Gastrocnemius medialis (tissue), 4 donors: ENCODE data around the gene ZNF624. TPM values are rescaled to one million over a fixed set of nuclear protein-coding genes. Genes with fewer than 3 reads are reported as not detected.

ENCODE experiments used
- ATAC-seq, 2 donors: fragments of 150-250 bp; one replicate each; pipeline ENCODE4 v1.9.1; 2016
- DNase-seq, 2 donors: peaks; one replicate each; pipeline ENCODE4 v3.0.0-alpha.2; 2019
- H3K27ac ChIP-seq, 4 donors: fragments of 200-600 bp; sonication (generic); 1 replicate in 1 of 4; 2 replicates in 3 of 4; pipeline ENCODE4 v1.5.1; 2016 to 2018; ENCODE audit warnings: mild to moderate bottlenecking in 2 of 4, moderate library complexity in 1 of 4
- H3K27me3 ChIP-seq, 3 donors: fragments of 200-600 bp; sonication (generic) in 2 of 3; 1 replicate in 1 of 3; 2 replicates in 2 of 3; pipeline versions ENCODE4 v1.5.1 to v1.6.0; 2016 to 2019; ENCODE audit warnings: mild to moderate bottlenecking in 1 of 3, moderate library complexity in 1 of 3
- H3K36me3 ChIP-seq, 2 donors: fragments of 200-600 bp; sonication (generic) in 1 of 2; one replicate each; pipeline ENCODE4 v1.5.1; 2017 to 2018
- H3K4me1 ChIP-seq, 2 donors: fragments of 200-600 bp; sonication (generic) in 1 of 2; one replicate each; pipeline ENCODE4 v1.5.1; 2016 to 2017; ENCODE audit warnings: mild to moderate bottlenecking in 2 of 2
- H3K4me3 ChIP-seq, 4 donors: fragments of 200-600 bp; sonication (generic) in 3 of 4; 1 replicate in 1 of 4; 2 replicates in 3 of 4; pipeline ENCODE4 v1.5.1; 2016 to 2019; ENCODE audit warnings: mild to moderate bottlenecking in 2 of 4
- H3K9me3 ChIP-seq, 3 donors: fragments of 200-600 bp; sonication (generic) in 2 of 3; 1 replicate in 1 of 3; 2 replicates in 2 of 3; pipeline ENCODE4 v1.5.1; 2016 to 2019
- CTCF ChIP-seq, 5 experiments: fragments of 450-650 bp in 3 of 5; fragments of 200-600 bp in 2 of 5; sonication (generic) in 2 of 5; IDR thresholded peaks in 4 of 5; conservative IDR thresholded peaks in 1 of 5; 1 replicate in 4 of 5; 2 replicates in 1 of 5; pipeline ENCODE4 v1.5.1; 2016 to 2019; ENCODE audit warnings: antibody characterized with exemption in 5 of 5, mild to moderate bottlenecking in 3 of 5, moderate library complexity in 3 of 5
- POLR2A ChIP-seq, 2 donors: fragments of 450-650 bp; IDR thresholded peaks; one replicate each; pipeline ENCODE4 v1.6.1; 2017; ENCODE audit warnings: antibody characterized with exemption in 2 of 2, mild to moderate bottlenecking in 2 of 2, moderate library complexity in 2 of 2
- in situ Hi-C, 4 donors: fragments of 200-750 bp; cut with MboI; loops; one replicate each; pipeline versions ENCODE4 v1.15.0 to v1.8.0; 2017; ENCODE audit warnings: low sequenced_read_pairs in 4 of 4
- intact Hi-C: fragments of 100-400 bp; cut with DNase I; formaldehyde crosslinking; loops from one replicate; pipeline ENCODE4 v1.15.1; 2023; ENCODE audit warnings: low total_unique reads
- total RNA-seq, 4 donors: library from RNA; depleted of rRNA; stranded (reverse); fragments of >200 nt; gene quantifications; one replicate each; pipeline versions ENCODE4 v1.1.0 to v1.2.3, GENCODE V29; 2016

The ZNF624 gene
- total RNA-seq, 4 donors from 2014 or later, result 0.86 to 2.2 (median 0.94) TPM

GRCh38 chr17:16589097-16589969, 64.3 kb downstream of the ZNF624 start:
- peak overlapping the region; percentile 35 to 62 (median 55) for H3K27ac ChIP-seq
- TF ChIP-seq CTCF (IDR thresholded peaks at IDR 0.05 in 4 of 5, conservative IDR thresholded peaks at IDR 0.05 in 1 of 5) (peak; percentile 91 to 100 (median 92)), POLR2A (IDR thresholded peaks at IDR 0.05) (no peak)
- in situ Hi-C loops, result loop anchor here in 3 of 4 donors (10.0 to 25.0 kb wide), 2 partner anchors 55 to 398 kb away; no protein-coding TSS in a partner anchor

GRCh38 chr17:16585796-16586195, 67.9 kb downstream of the ZNF624 start:
- in situ Hi-C loops, result loop anchor here in 3 of 4 donors (10.0 to 25.0 kb wide), 2 partner anchors 51 to 402 kb away; no protein-coding TSS in a partner anchor
- peak in 1 of 2 donors; percentile 13 for DNase-seq
- Histone ChIP-seq H3K27me3 (peaks cover 0 to 8% (median 0%) of the 10 kb centered on the region in 3 donors), H3K4me1 (peaks cover 10 to 12% of the 10 kb centered on the region in 2 donors), H3K4me3 (no peak overlapping the region), H3K27ac (no peak overlapping the region), H3K9me3 (no peaks in the 10 kb centered on the region), H3K36me3 (no peaks in the 10 kb centered on the region)
- intact Hi-C loops, result no loop called here
- TF ChIP-seq POLR2A (IDR thresholded peaks at IDR 0.05) (no peak), CTCF (IDR thresholded peaks at IDR 0.05 in 4 of 5, conservative IDR thresholded peaks at IDR 0.05 in 1 of 5) (no peak)
- ATAC-seq, result no peak

More at GRCh38 chr17:16589097-16589969, 64.3 kb downstream of the ZNF624 start:
- intact Hi-C loops, result loop anchor here (1.0 to 2.0 kb wide), 2 partner anchors 54 to 63 kb away; partner anchors contain the start of gene ZNF624
- DNase-seq, result peak; percentile 79 to 84
- ATAC-seq, result peak; percentile 90 to 92
- no peaks in the 10 kb centered on the region for H3K9me3 ChIP-seq
- no peaks in the 10 kb centered on the region for H3K36me3 ChIP-seq
- peak overlapping the region; percentile 64 to 79 (median 68) for H3K4me3 ChIP-seq
- peaks cover 0 to 3% (median 0%) of the 10 kb centered on the region in 3 donors for H3K27me3 ChIP-seq
- peaks cover 4 to 8% of the 10 kb centered on the region in 2 donors for H3K4me1 ChIP-seq

GRCh38 chr17:16584273-16584995, 69.2 kb downstream of the ZNF624 start:
- in situ Hi-C loops, result loop anchor here in 3 of 4 donors (10.0 to 25.0 kb wide), 2 partner anchors 50 to 403 kb away; no protein-coding TSS in a partner anchor
- intact Hi-C loops, result no loop called here
- DNase-seq, result peak; percentile 77 to 84
- Histone ChIP-seq H3K4me3 (peak overlapping the region; percentile 38 to 51 (median 42)), H3K36me3 (no peaks in the 10 kb centered on the region), H3K4me1 (peaks cover 10 to 12% of the 10 kb centered on the region in 2 donors), H3K27me3 (peaks cover 0 to 8% (median 4%) of the 10 kb centered on the region in 3 donors), H3K27ac (peak overlapping the region; percentile 7 to 51 (median 16)), H3K9me3 (no peaks in the 10 kb centered on the region)
- ATAC-seq, result peak; percentile 82 to 87
- TF ChIP-seq POLR2A (IDR thresholded peaks at IDR 0.05) (no peak), CTCF (IDR thresholded peaks at IDR 0.05 in 4 of 5, conservative IDR thresholded peaks at IDR 0.05 in 1 of 5) (peak; percentile 69 to 91 (median 77))

GRCh38 chr17:16583781-16584180, 69.9 kb downstream of the ZNF624 start:
- H3K9me3 ChIP-seq, result no peaks in the 10 kb centered on the region
- TF ChIP-seq POLR2A (IDR thresholded peaks at IDR 0.05) (no peak), CTCF (IDR thresholded peaks at IDR 0.05 in 4 of 5, conservative IDR thresholded peaks at IDR 0.05 in 1 of 5) (no peak)
- no peaks in the 10 kb centered on the region for H3K36me3 ChIP-seq
- no peak for DNase-seq
- peak overlapping the region in 2 of 4 donors; percentile 7 to 9 for H3K27ac ChIP-seq
- no peak for ATAC-seq
- peak overlapping the region in 3 of 4 donors; percentile 39 to 51 (median 44) for H3K4me3 ChIP-seq
- intact Hi-C loops, result no loop called here
- H3K4me1 ChIP-seq, result peaks cover 9 to 10% of the 10 kb centered on the region in 2 donors
- in situ Hi-C loops, result loop anchor here in 3 of 4 donors (10.0 to 25.0 kb wide), 2 partner anchors 49 to 404 kb away; no protein-coding TSS in a partner anchor
- peaks cover 0 to 8% (median 4%) of the 10 kb centered on the region in 3 donors for H3K27me3 ChIP-seq
